HG03558 (cell line): Measurements from ENCODE around the gene PPM1N.

Experiments
- ATAC-seq: cut with Tn5 transposase; IDR thresholded peaks from one replicate; pipeline ENCODE4 v1.9.1; 2021; ENCODE audit warnings: moderate number of reproducible peaks; ENCODE audit not compliant: unreplicated experiment; ENCODE audit errors: extremely low read depth

PPM1N gene

DNA sequence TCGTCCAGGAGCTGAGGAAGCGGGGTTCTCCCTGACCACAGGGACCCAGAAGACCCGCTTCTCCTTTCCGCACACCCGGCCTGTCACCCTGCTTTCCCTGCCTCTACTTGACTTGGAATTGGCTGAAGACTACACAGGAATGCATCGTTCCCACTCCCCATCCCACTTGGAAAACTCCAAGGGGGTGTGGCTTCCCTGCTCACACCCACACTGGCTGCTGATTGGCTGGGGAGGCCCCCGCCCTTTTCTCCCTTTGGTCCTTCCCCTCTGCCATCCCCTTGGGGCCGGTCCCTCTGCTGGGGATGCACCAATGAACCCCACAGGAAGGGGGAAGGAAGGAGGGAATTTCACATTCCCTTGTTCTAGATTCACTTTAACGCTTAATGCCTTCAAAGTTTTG is 27.9 kb downstream of the PPM1N start:
- no peak for ATAC-seq

DNA sequence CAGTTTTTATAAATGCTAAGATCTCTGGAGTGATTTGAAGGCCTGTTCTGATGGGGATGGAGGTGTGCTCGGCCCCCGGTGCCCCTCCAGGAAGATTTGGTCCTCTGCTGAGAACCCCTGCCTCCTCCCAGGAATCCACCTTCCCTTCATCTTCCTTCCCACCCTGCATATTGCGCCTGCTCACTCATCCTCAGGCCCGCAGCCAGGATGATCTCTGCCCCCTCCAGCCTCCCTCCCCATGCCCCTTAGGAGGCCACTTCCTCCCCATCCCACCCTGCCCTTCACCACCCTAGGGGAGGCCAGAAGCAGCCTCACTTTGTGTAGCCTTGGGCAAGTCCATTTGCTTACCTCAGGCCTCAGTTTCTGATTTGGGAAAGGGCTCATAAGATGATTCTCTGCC is 28.7 kb downstream of the PPM1N start:
- no peak for ATAC-seq

DNA sequence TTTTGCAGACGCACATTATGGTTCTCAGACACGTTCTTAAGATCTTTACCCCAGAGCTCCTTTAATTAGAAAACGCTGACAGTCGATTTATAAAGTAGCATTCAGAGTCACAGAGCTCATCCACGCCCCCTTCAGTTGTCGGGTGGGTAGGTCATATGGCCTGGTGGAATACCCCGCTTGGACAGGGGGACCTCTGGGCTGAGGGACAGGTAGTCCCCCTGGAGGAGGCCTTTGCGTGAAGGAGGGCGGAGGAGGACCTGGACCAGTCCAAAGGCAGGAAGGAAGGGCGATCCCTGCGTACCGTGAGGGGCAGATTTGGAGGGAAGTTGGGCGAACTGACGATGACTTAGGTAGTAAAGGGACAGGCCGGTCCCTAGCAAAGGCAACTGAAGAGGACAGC is 29.5 kb downstream of the PPM1N start:
- no peak for ATAC-seq

DNA sequence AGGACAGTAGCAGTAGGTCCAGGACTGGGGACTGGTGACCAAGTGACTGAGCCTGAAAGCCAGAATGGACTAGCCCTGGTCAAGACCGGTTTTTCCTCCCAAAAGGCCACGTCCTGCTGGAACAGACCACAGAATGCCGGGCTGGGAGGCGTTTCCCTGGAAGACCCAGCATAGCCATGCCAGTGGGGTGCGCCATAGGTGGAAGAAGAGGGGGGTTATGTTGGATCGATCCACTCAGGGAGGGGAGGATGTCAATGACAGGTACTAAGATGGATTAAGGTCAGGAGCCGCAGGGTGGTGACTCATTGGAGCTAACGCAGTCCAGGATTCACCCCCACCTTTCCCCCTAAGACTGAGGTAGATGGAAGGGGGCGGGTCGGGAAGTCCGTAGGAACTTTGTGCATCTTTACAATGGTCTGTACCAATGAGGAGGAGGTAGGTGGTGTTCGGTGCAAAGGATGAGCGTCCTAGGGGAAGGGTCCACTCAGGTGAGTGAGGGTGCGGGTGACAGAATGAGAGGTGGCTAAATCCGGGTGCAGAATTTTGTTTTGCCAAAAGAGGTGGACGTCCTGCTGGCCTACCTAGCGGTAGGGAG is 30.0 kb downstream of the PPM1N start:
- ATAC-seq: no peak

DNA sequence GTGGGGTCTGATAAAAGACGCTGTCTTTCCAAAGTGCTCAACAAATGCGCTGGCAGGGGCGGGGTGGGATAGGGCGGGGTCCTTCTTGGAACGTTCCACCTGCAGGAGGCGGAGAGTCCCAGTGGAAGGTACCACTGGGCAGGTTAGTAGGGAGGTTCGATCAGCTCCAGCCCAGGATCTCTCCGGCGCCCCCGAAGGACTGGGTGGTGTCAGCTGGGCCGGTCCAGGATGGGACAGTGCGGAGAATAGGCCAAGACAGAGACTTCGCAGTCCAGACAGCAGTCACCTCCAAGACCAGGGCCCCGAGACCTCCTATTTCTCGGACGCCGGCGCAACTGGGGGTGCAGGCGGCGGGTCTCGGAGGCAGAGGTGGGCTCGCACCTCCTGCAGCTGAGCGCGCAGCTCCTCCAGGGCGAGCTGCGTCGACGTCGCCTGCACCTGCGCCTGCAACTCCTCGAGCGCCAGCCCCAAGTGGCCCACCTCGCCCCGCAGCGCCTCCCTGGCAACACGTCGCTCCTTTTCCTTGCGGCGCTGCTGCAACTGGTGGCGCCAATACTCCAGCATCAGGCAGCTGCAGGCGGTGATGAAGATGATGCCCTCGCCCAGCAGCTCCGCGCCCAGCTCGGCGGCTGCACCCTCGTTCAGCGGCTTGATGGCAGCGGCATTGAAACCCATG is 30.6 kb downstream of the PPM1N start:
- ATAC-seq: no peak

DNA sequence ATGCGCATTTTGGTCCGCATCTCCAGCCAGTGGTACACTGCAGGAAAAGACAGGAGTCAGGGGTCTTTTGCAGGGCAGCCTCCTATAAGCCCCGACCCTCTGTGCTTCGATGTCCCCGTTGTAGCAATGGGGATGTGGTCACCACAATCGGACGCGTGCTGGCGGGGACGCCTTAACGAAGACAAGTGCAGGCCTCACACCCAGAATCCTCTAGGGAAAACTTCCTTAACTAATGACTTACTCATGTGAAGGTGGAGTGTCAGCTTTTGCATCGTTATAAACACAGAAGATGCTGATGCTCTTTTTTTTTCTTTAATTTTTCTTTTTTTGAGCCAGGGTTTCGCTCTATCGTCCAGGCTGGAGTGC is 31.2 kb downstream of the PPM1N start:
- no peak for ATAC-seq

DNA sequence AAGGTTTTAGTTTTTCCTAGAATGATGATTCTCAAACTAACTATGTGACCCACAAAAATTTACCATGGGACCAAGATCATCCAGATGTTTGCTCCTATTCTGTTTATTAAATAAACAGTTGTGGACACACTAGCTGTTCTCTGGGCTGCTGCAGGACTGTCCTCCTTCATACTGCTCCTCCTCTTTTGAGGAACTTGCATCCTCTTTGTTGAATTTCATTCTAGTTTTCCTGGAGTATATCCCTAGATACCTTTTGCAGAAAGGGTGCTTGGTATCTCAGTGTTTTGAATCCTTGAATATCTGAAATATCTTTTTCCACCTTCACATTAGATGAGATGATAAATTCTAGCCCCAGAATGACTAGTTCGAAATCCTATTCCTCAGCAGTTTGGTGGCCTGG is 33.1 kb downstream of the PPM1N start:
- ATAC-seq: no peak

DNA sequence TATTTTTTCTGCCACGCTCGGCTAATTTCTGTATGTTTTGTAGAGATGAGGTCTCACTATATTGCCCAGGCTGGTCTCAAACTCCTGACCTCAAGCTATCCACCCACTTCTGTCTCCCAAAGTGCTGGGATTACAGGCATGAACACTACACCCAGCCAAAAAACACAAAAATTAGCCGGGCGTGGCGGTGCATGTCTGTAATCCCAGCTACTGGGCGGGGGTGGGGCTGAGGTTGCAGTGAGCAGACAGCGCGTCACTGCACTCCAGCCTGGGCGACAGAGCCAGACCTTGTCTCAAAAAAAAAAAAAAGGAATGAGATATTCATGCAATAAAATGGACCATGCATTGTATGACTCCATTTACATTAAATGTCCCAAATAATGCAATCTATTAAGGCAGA is 41.2 kb downstream of the PPM1N start:
- ATAC-seq: no peak

DNA sequence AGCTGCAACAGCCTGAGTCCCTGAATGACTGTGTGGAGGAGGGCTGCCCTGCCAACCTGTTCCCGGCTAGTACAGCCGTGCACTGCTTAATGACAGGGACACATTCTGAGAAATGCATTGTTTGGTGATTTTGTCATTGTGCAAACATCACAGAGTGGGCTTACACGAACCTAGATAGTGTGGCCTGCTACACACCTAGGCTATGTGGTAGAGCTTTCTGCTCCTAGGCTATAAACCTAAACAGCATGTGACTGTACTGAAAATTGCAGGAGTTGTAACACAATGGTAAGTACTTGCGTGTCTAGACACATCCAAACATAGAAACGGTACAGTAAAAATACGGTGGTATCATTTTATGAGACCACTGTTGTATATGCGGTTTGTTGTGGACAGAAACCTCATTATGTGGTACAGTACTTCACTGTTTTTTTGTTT is 44.0 kb downstream of the PPM1N start:
- no peak for ATAC-seq

DNA sequence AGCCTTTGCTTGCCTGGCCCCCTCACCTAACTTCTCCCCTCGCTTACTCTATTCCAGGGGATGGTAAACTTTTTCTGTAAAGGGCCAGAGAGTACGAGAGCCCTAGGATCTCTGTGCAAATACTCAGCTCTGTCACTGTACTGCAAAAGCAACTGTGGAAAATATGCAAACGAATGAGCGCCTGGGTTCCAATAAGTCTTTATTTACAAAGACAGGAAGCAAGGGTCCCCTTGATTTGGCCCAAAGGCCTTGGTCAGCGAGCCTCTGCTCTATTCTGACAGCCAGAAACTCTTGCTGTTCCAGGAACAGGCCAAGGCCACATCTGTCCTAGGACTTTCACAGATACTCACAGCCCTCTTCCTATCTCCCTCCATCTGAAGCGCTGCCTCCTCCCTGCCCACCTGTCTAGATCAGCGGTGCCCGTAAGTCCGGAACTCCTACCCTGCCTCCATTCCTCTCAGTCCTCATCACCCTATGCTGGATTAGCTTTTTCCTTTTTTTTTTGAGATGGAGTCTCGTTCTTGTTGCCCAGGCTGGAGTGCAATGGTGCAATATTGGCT is 49.0 kb downstream of the PPM1N start:
- ATAC-seq: no peak

DNA sequence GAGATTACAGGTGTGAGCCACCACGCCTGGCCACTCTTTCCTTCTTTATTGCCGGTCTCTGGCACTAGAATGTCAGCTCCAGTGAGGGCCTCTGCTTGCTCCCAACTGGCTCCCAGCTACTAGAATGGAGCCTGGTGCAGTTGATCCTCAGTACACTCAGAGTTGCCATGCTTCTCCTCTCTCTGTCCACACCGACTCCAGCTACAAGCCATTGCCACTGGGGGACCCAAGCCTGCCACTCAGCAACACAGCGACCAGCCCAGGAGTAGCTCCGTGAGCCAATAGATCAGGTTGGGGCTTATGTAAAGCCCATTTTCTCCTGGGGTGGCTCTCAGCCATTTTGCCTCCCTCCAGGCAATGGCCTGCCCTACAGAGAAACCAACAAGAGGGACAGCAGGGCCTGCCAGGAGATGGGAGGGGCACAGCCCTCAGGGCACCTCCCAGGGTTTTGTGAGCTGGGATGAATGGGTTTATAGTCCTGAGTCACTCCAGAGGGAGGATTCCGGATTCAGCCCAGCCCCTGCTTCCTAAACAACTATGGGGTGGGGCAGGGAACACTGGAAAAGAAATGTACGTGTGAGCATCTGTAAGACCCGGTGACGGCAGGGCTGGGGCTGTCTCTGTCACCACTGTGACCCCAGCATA is 49.8 kb downstream of the PPM1N start:
- no peak for ATAC-seq
